ENCODE results near the gene ILRUN.
"Not testable (repeated sequence)": the region's sequence is repeated elsewhere in the genome, so short reads cannot be mapped to it uniquely, and the experiment has no call there.

The ILRUN gene

DNA sequence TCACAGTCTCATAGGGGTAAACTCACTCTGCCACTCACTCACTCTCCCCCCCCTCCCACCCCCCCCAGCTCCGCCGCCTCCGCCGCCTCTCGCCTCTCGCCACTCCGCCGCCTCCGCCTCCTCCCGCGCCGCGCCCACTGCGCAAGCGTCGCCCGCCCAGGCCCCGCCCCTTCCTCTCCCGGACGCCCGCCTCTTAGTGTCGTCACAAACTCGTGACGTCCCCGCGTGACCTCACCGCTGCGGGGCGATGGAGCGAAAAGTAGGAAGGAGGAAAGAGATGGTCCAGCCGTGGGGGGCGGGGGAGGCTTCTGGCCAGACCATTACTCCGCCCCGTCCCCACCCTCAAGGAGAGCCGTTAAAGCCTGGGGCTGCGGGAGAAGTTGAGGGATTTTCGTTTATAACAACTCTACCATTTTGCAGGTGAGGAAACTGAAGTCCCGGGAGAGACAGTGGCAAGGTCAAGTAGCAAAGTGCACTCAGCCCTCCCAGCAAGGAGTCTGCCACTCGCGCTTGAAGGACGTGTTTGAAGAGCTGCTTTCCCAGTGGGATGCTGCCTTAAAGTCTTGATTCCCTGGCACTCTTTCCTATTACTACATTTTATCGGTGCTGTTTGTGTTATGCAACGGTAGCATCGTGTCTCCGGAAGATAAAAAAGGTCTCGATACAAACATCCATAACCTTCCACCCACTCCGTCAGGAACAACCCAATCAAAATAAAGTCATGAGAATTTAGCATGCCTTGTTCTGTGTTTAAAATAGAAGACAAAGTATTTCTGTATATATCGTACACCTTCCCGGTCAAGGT is at the start of gene ILRUN:
Gene ILRUN, minus strand, starts transcription at position 29 of the 805 bp plus-strand sequence. CDS start 164 bp downstream, outside the sequence.
- POLR2A ChIA-PET, result interaction anchor here (0.7 to 2.3 kb wide), 7 partner anchors 12 to 448 kb away, joined by 3 to 18 read pairs (median 4); partner anchors contain the start of genes BLTP3A, SMIM29 and SNRPC
- TF ChIP-seq TARDBP (IDR thresholded peaks at IDR 0.05) (peak; percentile 41; the same call in 1 of the 2 replicates), NFRKB (IDR thresholded peaks at IDR 0.05) (no peak)
- peak; percentile 95 for DNase-seq (ENCODE audit: extremely low spot score)
- CTCF ChIA-PET, result no interaction called here

- DNase-seq (ENCODE audit: extremely low spot score), result no peak
- TF ChIP-seq FOXM1 (IDR thresholded peaks at IDR 0.05; ENCODE audit: borderline replicate concordance) (no peak), TARDBP (IDR thresholded peaks at IDR 0.05) (no peak), L3MBTL2 (conservative IDR thresholded peaks at IDR 0.05) (no peak), ZNF384 (IDR thresholded peaks at IDR 0.05) (no peak), SUZ12 (IDR thresholded peaks at IDR 0.05) (no peak), SP1 (IDR thresholded peaks at IDR 0.05) (no peak), CTBP1 (IDR thresholded peaks at IDR 0.05; ENCODE audit: borderline replicate concordance) (no peak), FOXK2 (IDR thresholded peaks at IDR 0.05) (no peak), FOXA1 (IDR thresholded peaks at IDR 0.05) (no peak), NFRKB (IDR thresholded peaks at IDR 0.05) (no peak), ARNT (IDR thresholded peaks at IDR 0.05) (no peak), HDGF (IDR thresholded peaks at IDR 0.05; ENCODE audit: borderline replicate concordance) (no peak), ELF4 (IDR thresholded peaks at IDR 0.05) (no peak), BHLHE40 (IDR thresholded peaks at IDR 0.05; ENCODE audit: borderline replicate concordance) (no peak), LEF1 (IDR thresholded peaks at IDR 0.05; ENCODE audit: borderline replicate concordance) (no peak)
- TF ChIP-seq, protein P1, sequence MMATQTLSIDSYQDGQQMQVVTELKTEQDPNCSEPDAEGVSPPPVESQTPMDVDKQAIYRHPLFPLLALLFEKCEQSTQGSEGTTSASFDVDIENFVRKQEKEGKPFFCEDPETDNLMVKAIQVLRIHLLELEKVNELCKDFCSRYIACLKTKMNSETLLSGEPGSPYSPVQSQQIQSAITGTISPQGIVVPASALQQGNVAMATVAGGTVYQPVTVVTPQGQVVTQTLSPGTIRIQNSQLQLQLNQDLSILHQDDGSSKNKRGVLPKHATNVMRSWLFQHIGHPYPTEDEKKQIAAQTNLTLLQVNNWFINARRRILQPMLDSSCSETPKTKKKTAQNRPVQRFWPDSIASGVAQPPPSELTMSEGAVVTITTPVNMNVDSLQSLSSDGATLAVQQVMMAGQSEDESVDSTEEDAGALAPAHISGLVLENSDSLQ (IDR thresholded peaks at IDR 0.05), result no peak
- ChIA-PET CTCF (interaction anchor here (0.6 kb wide), 1 partner anchor 134 kb away, joined by 3 read pairs; no protein-coding TSS in a partner anchor), POLR2A (interaction anchor here (1.2 to 3.8 kb wide), 3 partner anchors 11 to 49 kb away, joined by 3 to 21 read pairs (median 7); partner anchors contain the start of genes BLTP3A and SNRPC)
Measured at GRCh38 chr6:34745277-34746103, 48.9 kb upstream of the ILRUN start.

DNA sequence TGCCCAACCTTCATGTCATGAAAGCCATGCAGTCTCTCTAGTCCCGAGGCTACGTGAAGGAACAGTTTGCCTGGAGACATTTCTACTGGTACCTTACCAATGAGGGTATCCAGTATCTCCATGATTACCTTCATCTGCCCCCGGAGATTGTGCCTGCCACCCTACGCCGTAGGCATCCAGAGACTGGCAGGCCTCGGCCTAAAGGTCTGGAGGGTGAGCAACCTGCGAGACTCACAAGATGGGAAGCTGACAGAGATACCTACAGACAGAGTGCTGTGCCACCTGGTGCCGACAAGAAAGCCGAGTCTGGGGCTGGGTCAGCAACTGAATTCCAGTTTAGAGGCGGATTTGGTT is 47.7 kb upstream of the ILRUN start:
- DNase-seq (ENCODE audit: extremely low spot score); CTCF ChIA-PET: not testable (repeated sequence)
- POLR2A ChIA-PET, result interaction anchor here (3.8 kb wide), 1 partner anchor 13 kb away, joined by 21 read pairs; the partner anchor contains the start of gene SNRPC

DNA sequence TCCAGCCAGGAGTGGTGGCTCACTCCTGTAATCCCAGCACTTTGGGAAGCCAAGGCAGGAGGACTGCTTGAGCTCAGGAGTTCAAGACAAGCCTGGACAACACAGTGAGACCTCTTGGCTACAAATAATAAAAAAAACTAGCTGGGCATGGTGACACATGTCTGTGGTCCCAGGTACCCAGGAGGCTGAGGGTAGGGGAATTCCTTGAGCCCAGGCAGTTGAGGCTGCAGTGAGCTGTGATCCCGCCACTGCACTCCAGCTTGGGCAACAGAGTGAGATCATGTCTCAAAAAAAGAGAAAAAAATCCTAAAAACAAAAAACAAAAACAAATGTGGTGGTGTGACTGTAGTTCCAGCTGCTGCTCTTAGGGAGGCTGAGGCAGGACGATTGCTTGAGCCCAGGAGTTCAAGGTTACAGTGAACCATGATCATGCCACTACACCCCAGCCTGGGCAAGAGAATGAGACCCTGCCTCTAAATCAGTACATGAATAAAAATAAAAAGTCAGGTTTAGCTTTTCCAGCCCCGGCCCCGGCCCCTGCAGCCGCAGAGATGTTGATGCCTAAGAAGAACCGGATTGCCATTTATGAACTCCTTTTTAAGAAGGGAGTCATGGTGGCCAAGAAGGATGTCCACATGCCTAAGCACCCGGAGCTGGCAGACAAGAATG is 47.2 kb upstream of the ILRUN start:
- CTCF ChIA-PET, result no interaction called here
- TF ChIP-seq, protein P1 (IDR thresholded peaks at IDR 0.05), result no peak
- TF ChIP-seq BHLHE40 (IDR thresholded peaks at IDR 0.05; ENCODE audit: borderline replicate concordance), result no peak
- DNase-seq (ENCODE audit: extremely low spot score), result no peak
- POLR2A ChIA-PET, result interaction anchor here (3.8 kb wide), 1 partner anchor 13 kb away, joined by 21 read pairs; the partner anchor contains the start of gene SNRPC

DNA sequence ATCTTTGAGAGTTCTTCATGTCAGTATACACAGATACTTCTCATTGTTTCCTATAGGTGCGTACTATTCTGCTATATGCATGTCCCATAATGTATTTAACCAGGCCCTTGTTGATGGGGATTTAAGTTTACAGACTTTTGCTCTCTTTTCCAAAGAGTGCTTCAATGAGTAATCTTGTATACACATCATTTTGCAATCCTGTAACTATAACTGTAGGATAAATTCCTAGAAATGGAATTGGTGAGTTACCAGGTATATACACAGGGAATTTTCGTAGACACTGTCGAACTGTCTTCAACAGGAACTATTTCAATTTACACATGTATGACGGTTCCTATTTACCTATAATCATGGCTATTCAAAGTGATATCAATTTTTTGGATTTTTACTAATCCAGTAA is 45.5 kb upstream of the ILRUN start:
- DNase-seq (ENCODE audit: extremely low spot score), result no peak
- ChIA-PET CTCF (no interaction called here), POLR2A (interaction anchor here (0.7 kb wide), 1 partner anchor 113 kb away, joined by 3 read pairs; no protein-coding TSS in a partner anchor)
- no peak for TF ChIP-seq ARNT (IDR thresholded peaks at IDR 0.05)

DNA sequence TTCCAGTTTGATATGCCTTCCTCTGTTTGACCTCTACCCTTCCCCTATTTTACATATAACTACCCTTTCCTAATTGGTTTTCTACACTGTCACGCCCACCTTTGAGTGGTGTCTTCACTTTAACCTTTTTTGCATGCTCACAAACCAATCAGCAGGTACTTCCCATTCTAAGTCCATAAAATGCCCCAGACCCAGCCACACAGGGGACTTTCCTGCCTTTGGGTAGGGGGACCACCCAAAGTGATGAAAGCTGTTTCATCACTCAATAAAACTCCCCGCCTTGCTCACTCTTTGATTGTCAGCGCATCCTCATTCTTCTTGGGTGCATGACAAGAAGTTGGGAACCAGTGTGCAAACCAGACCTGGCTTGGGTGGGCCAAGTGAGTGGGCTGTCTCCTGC is 40.3 kb upstream of the ILRUN start:
- CTCF ChIA-PET, result interaction anchor here (0.8 kb wide), 1 partner anchor 20 kb away, joined by 3 read pairs; the partner anchor contains the start of gene SNRPC
- POLR2A ChIA-PET, result no interaction called here

More for the DNA sequence above, 40.3 kb upstream of the ILRUN start:
- TF ChIP-seq FOXK2 (IDR thresholded peaks at IDR 0.05) (no peak), BHLHE40 (IDR thresholded peaks at IDR 0.05; ENCODE audit: borderline replicate concordance) (no peak), HDGF (IDR thresholded peaks at IDR 0.05; ENCODE audit: borderline replicate concordance) (no peak), LEF1 (IDR thresholded peaks at IDR 0.05; ENCODE audit: borderline replicate concordance) (no peak), CTBP1 (IDR thresholded peaks at IDR 0.05; ENCODE audit: borderline replicate concordance) (no peak), ARNT (IDR thresholded peaks at IDR 0.05) (no peak), FOXM1 (IDR thresholded peaks at IDR 0.05; ENCODE audit: borderline replicate concordance) (no peak), SP1 (IDR thresholded peaks at IDR 0.05) (no peak)
- TF ChIP-seq, protein P1 (IDR thresholded peaks at IDR 0.05), result no peak
- DNase-seq (ENCODE audit: extremely low spot score), result no peak
